Measurements from ENCODE around the gene TNFRSF21. TPM values are rescaled to one million over a fixed set of nuclear protein-coding genes. Genes with fewer than 3 reads are reported as not detected.

TNFRSF21 gene
- total and polyA plus RNA-seq, 7 donors = 2.7 to 22.3 (median 6.2) TPM

DNA sequence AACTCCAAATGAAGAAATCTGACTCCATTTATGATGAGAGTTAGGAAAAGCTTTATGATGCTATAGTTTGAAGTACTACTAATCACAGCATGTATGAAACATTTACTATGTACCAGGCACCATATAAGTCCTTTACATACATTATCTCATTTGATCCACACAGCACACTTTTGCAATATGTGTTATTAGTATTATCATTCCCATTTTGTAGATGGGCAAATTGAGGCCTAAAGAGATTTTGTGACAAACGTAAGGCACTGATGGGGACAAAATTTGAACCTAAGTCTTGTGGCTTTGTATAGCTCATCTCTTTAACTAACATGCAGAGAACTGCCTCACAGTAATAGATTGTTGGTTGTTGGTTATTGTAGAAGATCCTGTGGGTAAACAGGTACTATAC, 14.2 kb upstream of the TNFRSF21 start:
- H3K4me1 ChIP-seq = no peaks in the 10 kb centered on the region
- H3K27me3 ChIP-seq (ENCODE audit: insufficient read depth in 3 of 3, low read length in 2 of 3) = peaks cover 0 to 3% (median 0%) of the 10 kb centered on the region in 3 donors
- WGBS, 3 donors = 78 to 93% (median 78%) methylated on average over 1 of the region's 1 CpG
- ATAC-seq (no peak), DNase-seq (no peak)
- TF ChIP-seq, protein P1, sequence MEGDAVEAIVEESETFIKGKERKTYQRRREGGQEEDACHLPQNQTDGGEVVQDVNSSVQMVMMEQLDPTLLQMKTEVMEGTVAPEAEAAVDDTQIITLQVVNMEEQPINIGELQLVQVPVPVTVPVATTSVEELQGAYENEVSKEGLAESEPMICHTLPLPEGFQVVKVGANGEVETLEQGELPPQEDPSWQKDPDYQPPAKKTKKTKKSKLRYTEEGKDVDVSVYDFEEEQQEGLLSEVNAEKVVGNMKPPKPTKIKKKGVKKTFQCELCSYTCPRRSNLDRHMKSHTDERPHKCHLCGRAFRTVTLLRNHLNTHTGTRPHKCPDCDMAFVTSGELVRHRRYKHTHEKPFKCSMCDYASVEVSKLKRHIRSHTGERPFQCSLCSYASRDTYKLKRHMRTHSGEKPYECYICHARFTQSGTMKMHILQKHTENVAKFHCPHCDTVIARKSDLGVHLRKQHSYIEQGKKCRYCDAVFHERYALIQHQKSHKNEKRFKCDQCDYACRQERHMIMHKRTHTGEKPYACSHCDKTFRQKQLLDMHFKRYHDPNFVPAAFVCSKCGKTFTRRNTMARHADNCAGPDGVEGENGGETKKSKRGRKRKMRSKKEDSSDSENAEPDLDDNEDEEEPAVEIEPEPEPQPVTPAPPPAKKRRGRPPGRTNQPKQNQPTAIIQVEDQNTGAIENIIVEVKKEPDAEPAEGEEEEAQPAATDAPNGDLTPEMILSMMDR (IDR thresholded peaks at IDR 0.05) = no peak
- H3K36me3 ChIP-seq (ENCODE audit: insufficient read depth in 1 of 2, low read depth in 1 of 2) = no peaks in the 10 kb centered on the region
- H3K4me3 ChIP-seq = no peak overlapping the region
- intact Hi-C loops (cut with DNase I) = no loop called here
- H3K9me3 ChIP-seq = no peaks in the 10 kb centered on the region
- no peak overlapping the region for H3K27ac ChIP-seq

DNA sequence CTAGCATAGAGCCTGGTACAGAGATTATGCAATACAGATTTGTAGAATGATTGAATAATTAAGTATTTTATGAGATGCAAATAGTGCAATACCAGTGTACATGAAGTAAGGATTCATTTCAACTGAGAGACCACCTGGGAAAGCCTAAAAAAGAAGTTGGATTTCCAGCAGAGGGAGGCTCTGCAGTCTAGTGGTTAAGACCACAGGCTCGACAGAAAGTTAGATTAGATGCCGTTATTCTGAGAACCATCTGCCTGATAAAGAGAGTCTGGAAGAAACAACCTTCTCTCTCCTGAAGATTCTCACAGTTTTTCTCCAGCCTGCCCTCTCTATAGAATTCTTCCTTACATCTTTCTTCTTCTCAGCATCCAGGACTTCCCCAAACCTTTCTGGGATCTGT, 13.6 kb upstream of the TNFRSF21 start:
- no peak for DNase-seq
- TF ChIP-seq, protein P1 (IDR thresholded peaks at IDR 0.05) = no peak
- Histone ChIP-seq H3K9me3 (no peaks in the 10 kb centered on the region), H3K4me3 (no peak overlapping the region), H3K27ac (no peak overlapping the region), H3K27me3 (ENCODE audit: insufficient read depth in 3 of 3, low read length in 2 of 3) (peaks cover 0 to 3% (median 0%) of the 10 kb centered on the region in 3 donors), H3K4me1 (no peaks in the 10 kb centered on the region), H3K36me3 (ENCODE audit: insufficient read depth in 1 of 2, low read depth in 1 of 2) (no peaks in the 10 kb centered on the region)
- intact Hi-C loops (cut with DNase I) = no loop called here
- no peak for ATAC-seq
- WGBS, 3 donors = 74 to 85% (median 85%) methylated on average over 2 of the region's 2 CpGs

DNA sequence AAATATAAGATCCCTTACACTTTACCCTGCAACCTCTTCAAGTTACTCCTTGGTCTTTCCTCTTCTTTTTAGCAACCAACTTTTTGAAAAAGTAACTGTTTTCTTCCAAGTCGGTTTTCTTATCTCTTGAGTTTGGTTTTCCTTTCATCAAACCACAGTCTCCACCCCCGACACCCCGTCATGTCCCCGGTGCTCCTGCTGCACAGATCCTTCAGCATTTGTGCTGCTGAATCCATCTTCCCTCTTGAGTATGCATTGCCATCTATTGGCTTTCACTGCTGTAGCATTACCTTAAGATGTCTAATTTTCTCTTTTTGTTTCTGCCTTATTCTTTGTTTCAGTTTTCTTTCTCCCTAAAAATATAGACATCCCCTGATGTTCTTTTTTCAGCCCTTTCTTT, 11.9 kb upstream of the TNFRSF21 start:
- 76 to 79% (median 79%) methylated on average over 4 of the region's 4 CpGs for WGBS, 3 donors
- H3K4me3 ChIP-seq = no peak overlapping the region
- H3K27me3 ChIP-seq (ENCODE audit: insufficient read depth in 3 of 3, low read length in 2 of 3) = peaks cover 0 to 3% (median 0%) of the 10 kb centered on the region in 3 donors
- intact Hi-C loops (cut with DNase I) = no loop called here
- no peak for ATAC-seq
- H3K27ac ChIP-seq = no peak overlapping the region
- H3K36me3 ChIP-seq (ENCODE audit: insufficient read depth in 1 of 2, low read depth in 1 of 2) = no peaks in the 10 kb centered on the region
- DNase-seq = no peak
- H3K4me1 ChIP-seq = no peaks in the 10 kb centered on the region
- TF ChIP-seq, protein P1 (IDR thresholded peaks at IDR 0.05) = no peak
- no peaks in the 10 kb centered on the region for H3K9me3 ChIP-seq

DNA sequence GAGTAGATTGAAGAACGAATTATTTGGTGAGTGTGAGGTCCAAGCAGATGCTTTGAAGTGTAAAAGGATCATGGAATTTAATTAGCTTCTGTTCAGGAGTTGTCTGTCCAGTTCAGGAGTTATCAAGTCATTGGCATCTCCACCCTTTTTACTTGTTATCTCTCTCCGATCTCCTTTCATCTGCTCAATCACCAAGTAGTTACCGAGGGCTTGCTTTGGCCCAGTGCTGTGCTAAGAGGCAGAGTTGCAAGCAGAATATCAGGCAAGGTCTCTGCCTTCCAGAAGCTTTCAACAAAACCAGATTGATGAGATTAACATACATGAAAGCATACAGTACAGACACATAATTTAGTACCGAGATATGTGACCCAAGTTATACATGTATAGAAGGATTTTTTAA, 10.2 kb upstream of the TNFRSF21 start:
- 58 to 68% (median 61%) methylated on average over 4 of the region's 4 CpGs for WGBS, 3 donors
- Histone ChIP-seq H3K4me3 (no peak overlapping the region), H3K4me1 (no peaks in the 10 kb centered on the region), H3K36me3 (ENCODE audit: insufficient read depth in 1 of 2, low read depth in 1 of 2) (no peaks in the 10 kb centered on the region), H3K27me3 (ENCODE audit: insufficient read depth in 3 of 3, low read length in 2 of 3) (peaks cover 0 to 3% (median 0%) of the 10 kb centered on the region in 3 donors), H3K27ac (no peak overlapping the region), H3K9me3 (no peaks in the 10 kb centered on the region)
- intact Hi-C loops (cut with DNase I) = loop anchor here in 1 of 2 donors (10.0 kb wide), 1 partner anchor 475 kb away; no protein-coding TSS in a partner anchor
- ATAC-seq (no peak), DNase-seq (no peak)
- TF ChIP-seq, protein P1 (IDR thresholded peaks at IDR 0.05) = no peak

DNA sequence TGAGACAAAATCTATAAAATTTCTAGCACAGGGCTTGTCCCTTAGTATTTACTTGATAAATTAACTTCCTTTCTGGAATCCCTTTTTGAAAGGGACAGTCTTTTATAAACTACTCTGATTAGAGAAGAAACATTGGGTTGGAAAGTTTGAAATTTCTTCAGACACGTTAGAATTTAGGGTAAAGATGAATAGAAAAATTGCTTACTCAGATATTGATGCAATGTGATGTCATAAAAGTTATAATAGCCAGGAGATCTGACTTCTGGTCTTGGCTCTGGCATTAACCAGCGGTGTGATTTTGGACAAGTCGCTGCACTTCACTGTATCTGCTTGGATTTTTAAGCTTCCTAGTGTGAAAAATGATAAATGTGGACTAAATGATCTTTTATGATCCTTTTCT, 9.7 kb upstream of the TNFRSF21 start:
- no peak overlapping the region for H3K27ac ChIP-seq
- TF ChIP-seq, protein P1 (IDR thresholded peaks at IDR 0.05) = no peak
- H3K4me3 ChIP-seq = no peak overlapping the region
- no peaks in the 10 kb centered on the region for H3K36me3 ChIP-seq (ENCODE audit: insufficient read depth in 1 of 2, low read depth in 1 of 2)
- ATAC-seq = no peak
- intact Hi-C loops (cut with DNase I) = loop anchor here in 1 of 2 donors (10.0 kb wide), 1 partner anchor 475 kb away; no protein-coding TSS in a partner anchor
- no peak for DNase-seq
- no peaks in the 10 kb centered on the region for H3K9me3 ChIP-seq
- H3K4me1 ChIP-seq = no peaks in the 10 kb centered on the region
- WGBS, 3 donors = 57 to 78% (median 69%) methylated on average over 3 of the region's 3 CpGs
- H3K27me3 ChIP-seq (ENCODE audit: insufficient read depth in 3 of 3, low read length in 2 of 3) = peaks cover 0 to 3% (median 0%) of the 10 kb centered on the region in 3 donors

All from psoas muscle (tissue), 8 donors.